Measurements from ENCODE around the gene PARM1.

Gene PARM1

GRCh38 chr4:75087416-75087815 is 154.5 kb downstream of the PARM1 start:
- H3K27me3 ChIP-seq (replicated peaks; ENCODE audit: control insufficient read depth, insufficient read depth, low read length) = no peaks in the 10 kb centered on the region
- TF ChIP-seq, protein P1, sequence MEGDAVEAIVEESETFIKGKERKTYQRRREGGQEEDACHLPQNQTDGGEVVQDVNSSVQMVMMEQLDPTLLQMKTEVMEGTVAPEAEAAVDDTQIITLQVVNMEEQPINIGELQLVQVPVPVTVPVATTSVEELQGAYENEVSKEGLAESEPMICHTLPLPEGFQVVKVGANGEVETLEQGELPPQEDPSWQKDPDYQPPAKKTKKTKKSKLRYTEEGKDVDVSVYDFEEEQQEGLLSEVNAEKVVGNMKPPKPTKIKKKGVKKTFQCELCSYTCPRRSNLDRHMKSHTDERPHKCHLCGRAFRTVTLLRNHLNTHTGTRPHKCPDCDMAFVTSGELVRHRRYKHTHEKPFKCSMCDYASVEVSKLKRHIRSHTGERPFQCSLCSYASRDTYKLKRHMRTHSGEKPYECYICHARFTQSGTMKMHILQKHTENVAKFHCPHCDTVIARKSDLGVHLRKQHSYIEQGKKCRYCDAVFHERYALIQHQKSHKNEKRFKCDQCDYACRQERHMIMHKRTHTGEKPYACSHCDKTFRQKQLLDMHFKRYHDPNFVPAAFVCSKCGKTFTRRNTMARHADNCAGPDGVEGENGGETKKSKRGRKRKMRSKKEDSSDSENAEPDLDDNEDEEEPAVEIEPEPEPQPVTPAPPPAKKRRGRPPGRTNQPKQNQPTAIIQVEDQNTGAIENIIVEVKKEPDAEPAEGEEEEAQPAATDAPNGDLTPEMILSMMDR (IDR thresholded peaks at IDR 0.05; ENCODE audit: insufficient read depth, low read length, poor library complexity, severe bottlenecking) = no peak
- no peaks in the 10 kb centered on the region for H3K36me3 ChIP-seq (ENCODE audit: control insufficient read depth, insufficient read depth, low read length)
- no peak overlapping the region for H3K4me3 ChIP-seq (replicated peaks; ENCODE audit: low read depth, low read length)
- DNase-seq (ENCODE audit: extremely low read depth, insufficient read length) = no peak

GRCh38 chr4:75087865-75088264 is 154.9 kb downstream of the PARM1 start:
- no peak overlapping the region for H3K4me3 ChIP-seq (replicated peaks; ENCODE audit: low read depth, low read length)
- H3K27me3 ChIP-seq (replicated peaks; ENCODE audit: control insufficient read depth, insufficient read depth, low read length) = no peaks in the 10 kb centered on the region
- no peaks in the 10 kb centered on the region for H3K36me3 ChIP-seq (ENCODE audit: control insufficient read depth, insufficient read depth, low read length)
- TF ChIP-seq, protein P1 (IDR thresholded peaks at IDR 0.05; ENCODE audit: insufficient read depth, low read length, poor library complexity, severe bottlenecking) = no peak
- peak; percentile 35 for DNase-seq (ENCODE audit: extremely low read depth, insufficient read length)

GRCh38 chr4:75089206-75089605 is 156.3 kb downstream of the PARM1 start:
- TF ChIP-seq, protein P1 (IDR thresholded peaks at IDR 0.05; ENCODE audit: insufficient read depth, low read length, poor library complexity, severe bottlenecking) = no peak
- Histone ChIP-seq H3K36me3 (ENCODE audit: control insufficient read depth, insufficient read depth, low read length) (no peaks in the 10 kb centered on the region), H3K4me3 (replicated peaks; ENCODE audit: low read depth, low read length) (no peak overlapping the region), H3K27me3 (replicated peaks; ENCODE audit: control insufficient read depth, insufficient read depth, low read length) (no peaks in the 10 kb centered on the region)
- DNase-seq (ENCODE audit: extremely low read depth, insufficient read length) = no peak

DNA sequence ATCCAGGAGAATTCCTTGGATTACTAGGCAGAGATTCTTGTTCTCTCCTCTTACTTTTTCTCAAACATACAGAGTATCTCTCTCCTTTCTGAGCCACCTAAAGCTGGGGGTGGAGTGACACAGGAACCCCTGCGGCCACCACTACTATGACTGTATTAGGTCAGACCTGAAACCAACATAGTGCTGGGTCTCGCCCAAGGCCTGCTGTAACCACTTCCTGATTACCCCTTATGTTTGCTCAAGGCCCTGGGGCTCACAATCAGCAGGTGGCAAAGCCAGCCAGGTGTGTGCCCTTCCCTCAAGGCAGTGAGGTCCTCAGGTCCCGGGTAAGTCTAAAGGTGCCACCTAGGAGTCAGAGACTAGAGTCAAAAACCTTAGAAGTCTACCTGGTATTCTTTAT is 166.4 kb downstream of the PARM1 start:
- peak; percentile 82 for DNase-seq (ENCODE audit: extremely low read depth, insufficient read length)
- H3K27me3 ChIP-seq (replicated peaks; ENCODE audit: control insufficient read depth, insufficient read depth, low read length) = no peaks in the 10 kb centered on the region
- H3K4me3 ChIP-seq (replicated peaks; ENCODE audit: low read depth, low read length) = no peak overlapping the region
- no peaks in the 10 kb centered on the region for H3K36me3 ChIP-seq (ENCODE audit: control insufficient read depth, insufficient read depth, low read length)
- TF ChIP-seq, protein P1 (IDR thresholded peaks at IDR 0.05; ENCODE audit: insufficient read depth, low read length, poor library complexity, severe bottlenecking) = no peak
